Stimulated activated memory B cell treated with anti-CD40 and anti-IgM and Interleukin-4, amounts not matched to agents 10 μg/mL and 1 μg/mL and 100 μg/mL, for 72 hours (primary cell): Measurements from ENCODE around the gene FYB1.

ENCODE experiments used
- ATAC-seq: fragments of 150-1000 bp; cut with Tn5 transposase; 2 replicates; pipeline ENCODE4 v1.10.0; 2021
- H3K27ac Mint-ChIP-seq: one replicate; pipeline ENCODE4 v1.8.0; 2022; ENCODE audit warnings: mild to moderate bottlenecking, mixed read lengths
- H3K27me3 Mint-ChIP-seq: one replicate; pipeline ENCODE4 v1.8.0; 2022; ENCODE audit warnings: mixed read lengths
- H3K36me3 Mint-ChIP-seq: one replicate; pipeline ENCODE4 v1.8.0; 2022; ENCODE audit warnings: mixed read lengths
- H3K4me1 Mint-ChIP-seq: one replicate; pipeline ENCODE4 v1.8.0; 2022; ENCODE audit warnings: mixed read lengths
- H3K4me3 Mint-ChIP-seq: one replicate; pipeline ENCODE4 v1.8.0; 2022; ENCODE audit warnings: mild to moderate bottlenecking, moderate library complexity, mixed read lengths
- H3K9me3 Mint-ChIP-seq: one replicate; pipeline ENCODE4 v1.8.0; 2022; ENCODE audit warnings: mixed read lengths

The FYB1 gene

DNA sequence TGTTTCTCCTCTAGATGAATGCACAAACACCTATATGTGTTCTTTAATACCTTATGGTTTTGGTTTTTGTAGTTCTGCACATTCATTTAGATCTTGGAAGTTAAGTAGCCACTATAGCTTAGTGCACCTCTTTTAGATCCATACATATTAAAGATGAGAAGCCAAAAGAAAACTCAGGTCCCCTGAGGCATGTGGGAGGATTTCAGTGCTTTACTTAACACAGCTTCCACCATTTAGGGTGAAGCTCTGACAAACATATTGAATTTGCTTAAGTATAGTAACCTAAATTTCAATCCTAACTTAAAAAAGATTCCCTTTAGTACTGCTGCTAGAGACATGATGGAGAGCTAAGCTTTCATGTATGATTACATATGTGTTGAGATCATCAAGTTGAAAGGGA, 119.5 kb downstream of the FYB1 start:
- Mint-ChIP-seq H3K4me1 (no peaks in the 10 kb centered on the region), H3K9me3 (no peaks in the 10 kb centered on the region), H3K4me3 (no peak overlapping the region), H3K27ac (no peak overlapping the region), H3K36me3 (no peaks in the 10 kb centered on the region), H3K27me3 (no peaks in the 10 kb centered on the region)
- no peak for ATAC-seq

DNA sequence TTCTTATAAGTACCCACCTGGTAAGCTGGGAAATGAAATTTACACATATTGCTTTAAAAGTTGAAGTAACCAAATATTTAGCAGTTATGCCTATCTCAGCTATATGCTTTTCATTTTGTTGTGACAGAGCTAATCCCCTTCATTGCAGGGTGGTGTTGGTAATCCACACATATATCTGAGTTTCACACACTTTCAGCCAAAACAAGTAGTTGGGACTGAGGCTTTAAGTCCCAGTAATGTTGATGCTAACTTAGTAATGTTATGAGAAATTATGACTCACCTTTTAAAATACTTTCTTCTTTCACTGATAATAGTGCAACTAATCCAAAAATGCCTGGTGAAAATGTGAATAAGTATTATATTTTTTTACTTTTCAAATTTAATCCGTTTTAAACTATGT, 126.0 kb downstream of the FYB1 start:
- Mint-ChIP-seq H3K36me3 (no peaks in the 10 kb centered on the region), H3K4me1 (no peaks in the 10 kb centered on the region), H3K27me3 (peaks cover 8% of the 10 kb centered on the region), H3K4me3 (no peak overlapping the region), H3K9me3 (peaks cover 12% of the 10 kb centered on the region), H3K27ac (no peak overlapping the region)
- no peak for ATAC-seq

DNA sequence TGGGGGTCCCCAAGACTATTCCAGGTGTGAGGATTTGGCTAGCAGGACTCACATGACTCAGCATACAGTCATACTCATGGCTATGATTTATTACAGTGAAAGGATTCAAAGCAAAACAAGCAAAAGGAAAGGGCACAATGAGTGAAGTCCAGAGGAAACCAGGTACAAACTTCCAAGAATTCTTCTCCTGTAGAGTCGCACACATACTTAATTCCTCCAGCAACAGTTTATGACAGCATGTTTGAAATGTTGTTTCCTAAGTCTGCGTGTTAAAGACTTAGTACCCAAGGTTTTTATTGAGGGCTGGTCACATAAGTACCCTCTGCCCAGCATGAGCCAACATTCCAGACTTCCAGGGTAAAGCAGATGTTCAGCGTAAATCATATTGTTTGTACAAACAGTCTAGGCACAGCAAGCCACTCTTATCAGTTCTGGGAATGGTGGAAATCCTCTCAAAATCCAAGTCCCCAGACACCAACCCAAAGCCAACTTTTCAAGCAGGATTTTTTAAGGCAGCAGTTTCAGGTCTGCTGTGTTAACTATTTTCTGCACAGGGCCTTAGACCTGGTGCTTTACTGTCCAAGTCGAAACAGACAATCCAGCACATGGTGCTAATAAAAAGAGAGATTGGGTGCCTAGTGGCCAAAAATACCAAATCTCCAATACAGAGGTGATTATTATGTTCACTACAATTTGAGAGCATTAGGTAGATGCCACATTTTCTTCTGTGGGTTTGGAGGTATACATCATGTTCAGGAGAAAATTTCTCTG, 126.6 kb downstream of the FYB1 start:
- H3K27ac Mint-ChIP-seq: no peak overlapping the region
- no peaks in the 10 kb centered on the region for H3K36me3 Mint-ChIP-seq
- H3K9me3 Mint-ChIP-seq: peaks cover 12% of the 10 kb centered on the region
- no peaks in the 10 kb centered on the region for H3K4me1 Mint-ChIP-seq
- H3K4me3 Mint-ChIP-seq: no peak overlapping the region
- peaks cover 8% of the 10 kb centered on the region for H3K27me3 Mint-ChIP-seq
- ATAC-seq: no peak

DNA sequence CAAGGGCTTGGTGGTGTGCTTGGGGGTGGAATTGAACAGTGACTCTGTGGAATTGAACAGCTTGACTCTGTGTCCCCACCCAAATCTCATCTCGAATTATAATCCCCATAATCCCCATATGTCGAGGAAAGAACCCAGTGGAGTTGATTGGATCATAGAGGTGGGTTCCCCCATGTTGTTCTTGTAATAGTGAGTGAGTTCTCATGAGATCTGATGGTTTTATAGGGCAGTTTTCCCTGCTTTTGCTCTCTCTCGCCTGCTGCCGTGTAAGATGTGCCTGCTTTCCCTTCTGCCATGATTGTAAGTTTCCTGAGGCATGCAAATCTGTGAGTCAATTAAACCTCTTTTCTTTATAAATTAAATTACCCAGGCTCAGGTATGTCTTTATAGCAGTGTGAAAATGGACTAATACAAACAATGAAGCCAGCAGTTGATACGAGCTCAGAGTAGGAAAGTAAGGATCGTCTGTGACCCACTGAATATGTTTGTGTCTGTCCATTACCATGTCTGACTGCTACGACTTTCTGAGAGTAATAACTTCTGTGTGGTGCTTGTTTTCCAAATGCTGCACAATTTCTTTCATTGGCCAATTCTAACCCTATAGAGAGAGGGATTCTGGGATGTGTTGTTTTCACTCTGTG, 127.3 kb downstream of the FYB1 start:
- H3K27ac Mint-ChIP-seq: no peak overlapping the region
- ATAC-seq: no peak
- no peaks in the 10 kb centered on the region for H3K36me3 Mint-ChIP-seq
- no peaks in the 10 kb centered on the region for H3K4me1 Mint-ChIP-seq
- peaks cover 12% of the 10 kb centered on the region for H3K9me3 Mint-ChIP-seq
- peaks cover 10% of the 10 kb centered on the region for H3K27me3 Mint-ChIP-seq
- no peak overlapping the region for H3K4me3 Mint-ChIP-seq

DNA sequence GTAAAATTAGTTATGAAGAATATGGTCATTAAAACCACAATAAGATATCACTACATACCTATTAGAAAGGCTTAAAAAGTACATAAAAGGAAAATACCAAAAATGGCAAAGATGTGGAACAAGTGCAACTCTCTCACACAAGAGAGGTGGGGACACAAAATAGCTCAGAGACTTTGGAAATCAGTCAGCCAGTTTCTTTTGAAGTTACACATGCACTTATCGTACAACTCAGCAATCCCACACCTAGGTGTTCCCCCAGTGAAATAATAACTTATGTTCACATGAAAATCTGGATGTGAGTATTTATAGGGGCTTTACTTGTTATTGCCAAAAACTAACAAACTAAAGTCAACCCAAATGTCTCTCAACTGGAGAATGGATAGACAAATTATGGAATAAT, 135.4 kb downstream of the FYB1 start:
- Mint-ChIP-seq H3K27ac (no peak overlapping the region), H3K27me3 (peaks cover 10% of the 10 kb centered on the region), H3K36me3 (peaks cover 5% of the 10 kb centered on the region), H3K4me3 (no peak overlapping the region), H3K4me1 (peaks cover 6% of the 10 kb centered on the region), H3K9me3 (peaks cover 3% of the 10 kb centered on the region)
- ATAC-seq: no peak

GRCh38 chr5:39082995-39083394, 136.4 kb downstream of the FYB1 start:
- no peak for ATAC-seq

DNA sequence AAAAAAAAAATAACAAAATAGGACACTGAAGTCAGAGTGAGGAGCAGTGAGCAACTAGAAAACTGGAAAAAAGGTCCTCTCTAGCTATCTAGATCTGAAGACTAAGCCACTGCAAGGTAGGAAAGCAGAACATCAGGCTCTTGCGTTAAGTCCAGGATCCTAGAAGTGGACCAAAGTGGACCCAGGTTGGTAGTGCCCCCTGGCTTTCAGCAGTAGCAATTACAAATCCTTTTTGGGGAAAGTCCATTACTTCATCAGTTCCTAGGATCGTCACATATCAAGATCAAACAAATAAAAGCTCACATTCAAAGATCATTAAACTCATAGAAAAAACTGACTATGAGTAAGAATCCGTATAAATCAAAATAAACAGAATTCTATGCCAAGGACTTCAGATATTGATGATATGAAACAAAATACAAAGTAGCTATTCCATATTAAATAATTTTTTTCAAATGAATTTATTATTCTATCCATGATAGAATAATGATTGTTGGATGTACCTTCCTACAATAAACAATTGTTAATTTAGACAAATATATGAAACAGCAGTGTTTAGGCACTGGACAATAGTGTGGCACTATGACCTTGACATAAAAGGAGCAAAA, 138.7 kb downstream of the FYB1 start:
- Mint-ChIP-seq H3K4me3 (no peak overlapping the region), H3K27me3 (no peaks in the 10 kb centered on the region), H3K36me3 (peaks cover 5% of the 10 kb centered on the region), H3K27ac (no peak overlapping the region), H3K4me1 (peaks cover 19% of the 10 kb centered on the region), H3K9me3 (peaks cover 3% of the 10 kb centered on the region)
- ATAC-seq: no peak

More at GRCh38 chr5:39082995-39083394, 136.4 kb downstream of the FYB1 start:
- H3K27ac Mint-ChIP-seq: no peak overlapping the region
- H3K36me3 Mint-ChIP-seq: peaks cover 5% of the 10 kb centered on the region
- no peak overlapping the region for H3K4me3 Mint-ChIP-seq
- peaks cover 3% of the 10 kb centered on the region for H3K9me3 Mint-ChIP-seq
- peaks cover 10% of the 10 kb centered on the region for H3K27me3 Mint-ChIP-seq
- H3K4me1 Mint-ChIP-seq: peaks cover 6% of the 10 kb centered on the region

DNA sequence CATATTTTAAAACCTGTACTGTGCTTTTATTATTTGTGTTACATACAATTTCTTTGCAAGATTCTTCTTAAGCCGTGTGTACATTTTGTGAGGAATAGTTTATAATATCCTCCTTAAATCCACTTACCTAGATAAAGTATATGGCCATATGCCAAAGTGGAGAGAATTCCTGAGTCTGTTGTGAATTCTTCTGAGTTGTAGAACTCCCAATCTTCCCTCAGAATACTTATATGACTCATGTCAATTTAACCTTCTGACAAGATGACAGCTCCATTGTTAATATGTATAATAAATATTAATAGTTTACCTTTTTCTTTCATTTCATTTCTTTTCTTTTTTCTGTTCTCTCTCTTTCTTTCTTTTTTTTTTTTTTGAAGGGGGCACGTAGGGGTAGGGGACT, 139.2 kb downstream of the FYB1 start:
- Mint-ChIP-seq H3K4me3 (no peak overlapping the region), H3K36me3 (peaks cover 5% of the 10 kb centered on the region), H3K27me3 (no peaks in the 10 kb centered on the region), H3K27ac (no peak overlapping the region), H3K9me3 (peaks cover 3% of the 10 kb centered on the region), H3K4me1 (peaks cover 23% of the 10 kb centered on the region)
- no peak for ATAC-seq

GRCh38 chr5:39079147-39079546, 140.2 kb downstream of the FYB1 start:
- no peak overlapping the region for H3K4me3 Mint-ChIP-seq
- H3K27me3 Mint-ChIP-seq: no peaks in the 10 kb centered on the region
- no peak for ATAC-seq
- peaks cover 25% of the 10 kb centered on the region for H3K4me1 Mint-ChIP-seq
- H3K9me3 Mint-ChIP-seq: peaks cover 3% of the 10 kb centered on the region
- no peak overlapping the region for H3K27ac Mint-ChIP-seq
- H3K36me3 Mint-ChIP-seq: peaks cover 5% of the 10 kb centered on the region

GRCh38 chr5:39076757-39077728, 142.3 kb downstream of the FYB1 start:
- no peaks in the 10 kb centered on the region for H3K36me3 Mint-ChIP-seq
- no peak for ATAC-seq
- no peaks in the 10 kb centered on the region for H3K9me3 Mint-ChIP-seq
- H3K27me3 Mint-ChIP-seq: no peaks in the 10 kb centered on the region
- H3K4me1 Mint-ChIP-seq: peaks cover 29% of the 10 kb centered on the region
- peak overlapping the region; percentile 4 for H3K4me3 Mint-ChIP-seq
- H3K27ac Mint-ChIP-seq: no peak overlapping the region

GRCh38 chr5:39076101-39076756, 143.1 kb downstream of the FYB1 start:
- Mint-ChIP-seq H3K27ac (no peak overlapping the region), H3K36me3 (no peaks in the 10 kb centered on the region), H3K9me3 (no peaks in the 10 kb centered on the region), H3K27me3 (no peaks in the 10 kb centered on the region), H3K4me3 (no peak overlapping the region), H3K4me1 (peaks cover 33% of the 10 kb centered on the region)
- no peak for ATAC-seq

DNA sequence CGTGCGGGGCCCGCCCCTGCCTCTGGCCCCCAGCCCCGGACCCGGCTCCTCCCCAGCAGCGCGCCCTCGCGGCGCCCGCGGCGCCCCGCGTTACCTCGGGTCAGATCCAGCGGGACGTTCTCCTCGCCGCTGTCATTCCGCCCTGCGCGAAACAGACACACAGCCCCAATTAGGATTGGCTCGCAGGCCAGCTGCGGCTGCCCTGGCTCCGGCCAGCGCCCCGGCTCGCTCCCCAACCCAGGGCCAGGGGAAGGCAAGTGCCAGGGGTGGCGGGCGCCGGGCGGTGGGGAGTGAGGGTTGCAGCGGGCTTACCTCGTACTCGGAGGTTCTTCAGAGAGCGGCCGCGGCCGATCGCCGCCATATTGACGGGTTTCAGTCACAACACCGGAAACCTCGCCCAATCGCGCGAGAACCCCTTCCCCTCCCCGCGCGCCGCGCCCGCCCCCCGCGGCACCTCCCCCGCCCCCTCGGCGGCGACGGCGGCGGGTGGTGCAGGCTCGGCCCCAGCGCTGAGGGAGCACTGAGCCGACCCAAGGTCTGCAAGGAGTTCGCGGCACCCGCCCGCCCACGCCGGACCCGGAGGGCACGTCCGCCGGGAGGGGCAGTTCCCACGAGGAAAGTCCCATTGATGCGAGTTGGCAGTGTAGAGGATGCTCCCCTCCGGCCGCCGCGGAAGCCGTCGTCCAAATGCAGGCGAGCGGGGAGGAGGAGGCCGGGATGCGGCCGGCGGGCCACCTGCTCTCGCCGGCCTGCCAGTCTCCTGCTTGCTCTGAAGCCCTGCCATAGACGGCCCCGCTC, 145.1 kb downstream of the FYB1 start, which contains the start of gene RICTOR:
Gene RICTOR, minus strand, starts transcription at position 383 of the 798 bp plus-strand sequence. Its CDS starts 22 bp downstream, at position 361.
- H3K27me3 Mint-ChIP-seq: no peaks in the 10 kb centered on the region
- peaks cover 36% of the 10 kb centered on the region for H3K4me1 Mint-ChIP-seq
- peak; percentile 94 for ATAC-seq
- H3K27ac Mint-ChIP-seq: peak within 1 kb of the TSS; percentile 80
- peaks cover 8% of the 10 kb centered on the region for H3K36me3 Mint-ChIP-seq
- peak within 1 kb of the TSS; percentile 89 for H3K4me3 Mint-ChIP-seq
- no peaks in the 10 kb centered on the region for H3K9me3 Mint-ChIP-seq

GRCh38 chr5:39073767-39074016, 145.7 kb downstream of the FYB1 start:
- peak overlapping the region; percentile 80 for H3K27ac Mint-ChIP-seq
- no peaks in the 10 kb centered on the region for H3K9me3 Mint-ChIP-seq
- H3K4me1 Mint-ChIP-seq: peaks cover 37% of the 10 kb centered on the region
- peak overlapping the region; percentile 89 for H3K4me3 Mint-ChIP-seq
- ATAC-seq: peak; percentile 70
- no peaks in the 10 kb centered on the region for H3K27me3 Mint-ChIP-seq
- peaks cover 10% of the 10 kb centered on the region for H3K36me3 Mint-ChIP-seq
